NCI-H460 (cell line): ENCODE results near the gene TSSK3. TPM values are rescaled to one million over a fixed set of nuclear protein-coding genes. Genes with fewer than 3 reads are reported as not detected.
A peak's percentile ranks its signal among the peaks of the same experiment; 100 is the strongest.
"Not testable (repeated sequence)": the region's sequence is repeated elsewhere in the genome, so short reads cannot be mapped to it uniquely, and the experiment has no call there.

Experiments
- DNase-seq: peaks from one replicate; pipeline ENCODE4 v3.0.0-alpha.2; 2016; ENCODE audit warnings: low read depth; ENCODE audit errors: extremely low read depth
- total RNA-seq: library from RNA; depleted of rRNA; stranded (reverse); fragments of >200 nt; shearing (Covaris generic); gene quantifications from 2 replicates; pipeline ENCODE4 v1.2.3, GENCODE V29; 2014

TSSK3 gene
- total RNA-seq, 1 experiment from 2014 or later, result 0.57 TPM

DNA sequence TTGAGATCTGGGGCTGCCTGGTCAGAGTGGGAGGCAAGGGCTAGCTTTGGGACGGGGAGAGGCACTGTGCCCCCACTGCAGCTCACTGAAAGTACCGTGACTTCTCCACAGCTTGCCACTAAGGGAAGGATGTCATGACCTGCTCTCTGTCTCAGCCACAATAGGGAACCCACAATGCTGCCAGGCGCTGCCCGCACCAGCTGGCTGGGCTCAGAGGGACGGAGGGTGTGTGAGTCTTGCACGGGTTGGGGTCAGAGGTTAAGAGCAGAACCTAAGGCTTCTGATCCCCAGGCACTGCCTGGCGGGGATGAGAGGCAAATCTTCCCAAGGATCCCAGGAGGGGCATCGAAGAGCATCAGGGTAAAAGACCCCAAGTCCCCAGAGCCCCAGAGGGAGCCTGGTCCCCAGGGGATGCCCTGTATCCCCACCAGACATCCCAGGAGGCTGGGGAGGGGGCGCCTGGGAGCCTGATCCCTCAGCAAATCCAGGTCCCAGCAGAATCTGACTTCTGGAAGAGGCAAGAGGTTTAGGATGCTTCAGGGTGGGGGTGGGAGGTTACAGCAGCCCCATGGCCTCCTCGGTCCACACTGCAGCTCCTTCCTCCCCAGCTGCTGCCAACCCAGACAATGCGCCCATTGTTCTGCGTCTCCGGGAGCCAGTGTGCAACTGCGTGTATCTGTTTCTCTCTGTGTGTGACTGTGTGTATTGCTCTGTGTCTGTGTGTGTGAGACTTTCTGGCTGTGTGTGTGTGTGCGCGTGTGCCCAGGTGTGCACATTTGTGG lies 24.3 kb upstream of the TSSK3 start:
- DNase-seq, result no peak

DNA sequence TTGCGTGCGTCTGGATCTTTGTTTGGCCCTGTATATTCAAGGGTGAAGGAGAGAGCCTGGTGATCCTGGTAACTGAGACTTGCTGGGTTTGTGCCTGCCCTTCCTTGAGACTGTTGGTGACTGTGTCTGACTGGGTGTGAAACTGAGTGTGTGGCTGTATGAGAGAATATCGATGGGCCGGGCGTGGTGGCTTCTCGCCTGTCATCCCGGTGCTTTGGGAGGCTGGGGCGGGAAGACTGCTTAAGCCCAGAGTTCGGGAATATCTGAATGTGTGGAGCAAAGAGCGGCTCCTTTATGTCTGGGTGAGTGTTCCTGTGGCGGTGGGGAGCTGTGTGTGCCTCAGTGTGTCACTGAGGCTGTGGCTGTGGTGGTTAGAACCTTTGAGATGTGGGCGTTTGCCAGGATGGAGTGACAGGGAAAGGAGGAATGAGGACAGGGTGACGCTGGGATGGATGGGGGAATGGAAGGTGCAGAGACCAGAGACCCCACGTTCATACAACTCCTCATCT lies 23.6 kb upstream of the TSSK3 start:
- DNase-seq, result no peak

DNA sequence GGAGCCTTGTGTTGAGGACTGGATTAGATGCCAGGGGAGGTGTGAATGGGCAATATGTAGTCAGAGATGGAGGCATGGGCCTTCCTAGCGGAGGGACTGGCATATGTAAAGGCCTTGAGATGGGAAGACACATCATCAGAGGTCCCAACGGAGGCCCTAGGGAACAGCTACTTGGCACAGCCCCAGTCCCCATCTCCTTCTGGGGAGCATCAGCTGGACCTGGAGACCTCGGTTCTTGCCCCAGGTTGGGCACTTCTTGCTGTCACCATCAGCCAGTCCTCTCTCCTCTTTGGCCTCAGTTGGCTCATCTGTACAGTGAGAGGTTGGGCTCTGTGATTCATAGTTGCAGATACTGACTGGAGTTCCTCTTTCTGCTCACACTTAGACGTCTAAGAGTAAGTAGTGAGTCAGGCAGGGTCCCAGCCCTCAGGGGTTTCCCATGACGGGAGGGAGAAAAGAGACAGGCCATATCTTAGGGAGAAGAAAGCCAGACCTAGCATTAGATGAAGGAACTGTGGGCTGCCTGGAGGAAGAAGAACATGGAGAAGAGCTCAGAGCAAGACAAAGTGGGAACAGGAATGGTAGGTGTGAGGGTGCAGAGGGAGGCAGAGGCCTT lies 22.9 kb upstream of the TSSK3 start:
- no peak for DNase-seq

GRCh38 chr1:32341186-32341757 lies 21.1 kb upstream of the TSSK3 start:
- no peak for DNase-seq

DNA sequence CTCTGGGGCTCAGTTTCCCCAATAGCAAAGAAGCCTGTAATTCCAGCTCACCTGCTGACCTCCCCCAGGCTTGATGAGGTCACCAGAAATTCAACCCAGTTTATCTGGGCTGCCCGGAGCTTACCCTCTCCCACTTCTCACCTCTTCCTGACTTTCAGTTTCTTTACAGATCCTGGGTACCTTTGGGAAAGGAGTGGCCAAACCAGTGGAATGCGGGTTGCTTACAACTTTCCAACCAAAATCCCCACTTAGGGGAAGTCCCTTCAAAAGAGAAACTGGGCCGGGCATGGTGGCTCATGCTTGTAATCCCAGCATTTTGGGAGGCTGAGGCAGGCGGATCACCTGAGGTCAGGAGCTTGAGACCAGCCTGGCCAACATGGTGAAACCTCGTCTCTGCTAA lies 20.4 kb upstream of the TSSK3 start:
- DNase-seq, result no peak

- DNase-seq, result no peak
These were observed 19.6 kb upstream of the TSSK3 start for GRCh38 chr1:32342704-32343103.

DNA sequence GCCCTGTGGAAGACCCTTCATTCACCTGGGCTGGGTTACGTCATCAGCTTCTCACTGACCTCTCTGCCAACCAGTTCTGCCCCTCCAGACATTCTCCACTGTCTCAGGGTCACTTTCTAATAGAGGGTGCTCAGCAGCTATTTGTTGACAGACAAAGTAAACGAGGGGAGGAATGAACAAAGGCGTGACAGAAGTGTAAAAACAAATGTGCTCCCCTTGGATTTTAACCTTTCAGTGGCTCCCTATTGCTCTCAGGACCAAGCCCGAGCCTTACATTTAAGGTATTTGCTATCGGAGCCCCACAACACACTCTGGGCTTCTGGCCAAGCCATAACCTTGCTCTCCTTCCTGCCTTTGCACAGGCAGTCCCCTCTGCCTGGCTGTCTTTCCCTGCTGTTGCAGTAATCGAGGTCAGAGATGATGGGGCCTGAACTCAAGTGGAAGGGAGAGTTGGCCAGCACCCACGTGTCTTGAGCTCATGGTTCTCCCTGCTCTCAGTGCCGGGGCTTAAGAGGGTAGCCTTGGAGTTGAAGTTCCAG lies 17.0 kb upstream of the TSSK3 start:
- no peak for DNase-seq

- no peak for DNase-seq
These were observed 15.7 kb upstream of the TSSK3 start for GRCh38 chr1:32346532-32347157.

GRCh38 chr1:32349211-32349708 lies 13.1 kb upstream of the TSSK3 start:
- no peak for DNase-seq

DNA sequence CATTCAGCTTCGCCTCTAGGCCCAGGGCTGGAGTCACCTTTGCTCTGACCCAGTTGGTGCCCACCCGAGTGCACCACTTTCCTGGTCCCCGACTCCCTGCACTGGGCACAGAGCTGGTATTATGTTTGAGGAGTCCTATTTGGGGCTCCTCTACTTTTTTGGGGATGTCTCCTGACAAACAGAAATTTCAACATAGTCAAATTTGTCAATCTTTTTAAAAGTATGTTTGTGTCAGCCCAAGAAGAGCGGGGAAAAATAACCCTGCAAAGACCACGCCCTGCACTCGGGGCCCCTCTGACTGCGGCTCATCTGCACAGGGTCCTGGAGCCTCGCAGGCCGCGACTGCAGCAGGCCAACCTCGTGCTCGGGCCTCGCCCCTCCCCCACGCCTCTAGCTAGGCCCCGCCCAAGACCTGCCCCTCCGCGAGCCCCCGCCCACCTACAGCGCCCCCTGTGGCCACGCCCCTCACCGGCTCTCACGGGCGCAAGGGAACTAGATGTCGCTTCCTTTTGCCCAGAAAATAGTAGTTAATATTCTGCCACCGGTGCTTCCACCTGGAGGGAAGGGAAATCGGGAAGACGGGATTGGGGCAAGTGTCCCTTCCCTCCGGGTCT lies 11.4 kb upstream of the TSSK3 start:
- peak; percentile 47 for DNase-seq

DNA sequence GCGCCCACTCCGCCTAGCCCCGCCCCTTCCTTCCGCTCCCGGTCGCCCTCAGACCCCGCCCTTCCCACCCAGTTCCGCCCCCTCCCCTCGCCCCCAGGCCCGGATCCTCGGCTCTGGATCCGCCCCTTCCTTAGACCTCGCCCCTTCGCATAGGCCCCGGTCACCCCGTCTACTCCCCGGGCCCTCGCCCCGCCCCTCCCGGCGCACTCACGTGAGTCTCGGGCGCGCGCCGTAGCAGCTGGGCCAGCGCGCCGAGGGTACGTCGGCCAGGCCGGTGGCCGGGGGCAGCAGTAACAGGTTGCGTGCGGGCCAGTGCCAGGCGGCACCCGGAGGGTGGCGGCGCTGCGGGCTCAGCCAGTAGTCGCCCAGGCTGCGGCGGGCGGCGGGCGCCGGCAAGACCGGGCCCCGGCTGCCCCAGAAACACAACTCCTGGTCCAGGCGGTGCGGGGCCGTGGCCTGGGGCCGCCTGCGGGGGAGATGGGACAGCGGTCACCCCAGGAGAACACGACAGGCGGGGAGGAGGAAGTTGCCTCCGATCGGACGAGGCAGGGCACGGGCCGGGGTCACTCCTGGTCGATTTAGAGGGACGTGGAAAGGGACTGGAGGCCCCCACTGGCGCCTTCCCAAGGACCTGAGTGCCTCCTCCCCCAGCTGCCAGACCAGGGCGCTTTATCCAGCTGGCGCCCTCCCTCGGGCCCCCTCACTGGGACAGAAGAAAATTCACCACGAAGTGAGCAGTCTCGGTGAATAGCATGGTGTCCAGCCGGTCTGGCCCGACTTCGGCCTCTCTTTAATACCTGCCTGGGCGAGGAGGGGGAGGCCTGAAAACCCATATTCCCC lies 10.7 kb upstream of the TSSK3 start:
- DNase-seq, result peak; percentile 88

GRCh38 chr1:32352239-32352745 lies 10.0 kb upstream of the TSSK3 start:
- DNase-seq, result no peak

GRCh38 chr1:32352831-32353383 lies 9.4 kb upstream of the TSSK3 start:
- no peak for DNase-seq

DNA sequence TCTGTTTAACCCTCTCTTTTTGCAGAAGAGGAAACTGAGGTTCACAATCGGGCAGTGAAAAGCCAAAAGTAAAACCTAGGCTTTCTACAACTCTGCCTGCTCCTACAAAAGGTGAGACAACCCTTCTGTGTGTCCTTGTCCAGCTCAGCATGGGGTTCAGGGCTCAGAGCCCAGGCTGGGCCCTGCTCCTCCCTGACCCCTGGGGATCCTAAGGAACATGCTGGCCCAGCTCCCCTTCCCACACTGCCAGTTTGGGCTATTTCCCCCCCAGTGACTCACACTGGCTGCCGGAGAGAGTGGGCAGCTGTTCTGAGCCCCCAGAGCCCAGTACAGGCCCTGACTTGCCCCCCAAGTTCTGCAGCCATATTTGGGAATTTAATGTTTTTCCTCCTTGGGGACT lies 8.9 kb upstream of the TSSK3 start:
- DNase-seq, result no peak

DNA sequence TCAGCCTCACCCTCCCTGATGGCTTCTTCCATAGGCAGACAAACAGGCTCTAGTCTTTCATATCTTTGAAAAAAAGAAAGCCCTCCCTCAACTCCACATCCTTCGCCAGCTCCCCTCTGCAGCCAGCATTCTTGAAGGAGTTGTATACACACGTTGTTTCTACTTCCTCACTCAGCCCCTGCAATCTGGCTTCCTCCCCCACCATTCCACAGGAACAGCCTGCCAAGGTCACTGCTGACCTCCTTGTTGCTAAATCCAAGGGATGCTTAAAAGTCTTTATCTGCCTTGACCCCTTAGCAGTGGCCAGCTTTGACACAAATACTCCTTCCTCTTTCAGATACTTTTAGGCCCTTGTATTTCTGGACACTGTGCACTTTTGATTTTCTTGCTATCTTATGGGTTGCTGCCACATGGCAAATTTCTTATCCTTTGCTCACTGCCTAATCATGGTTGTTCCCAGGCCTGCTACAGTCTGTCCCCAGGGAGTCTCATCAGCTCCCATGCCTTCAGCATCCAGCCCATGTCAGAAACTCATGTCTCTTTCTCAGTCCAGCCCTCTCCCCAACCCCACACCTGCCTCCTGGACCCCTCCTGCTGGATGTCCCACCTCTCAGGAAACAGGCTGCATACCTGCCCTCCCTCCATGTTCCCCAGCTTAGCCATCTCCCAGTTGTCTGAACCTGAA lies 8.3 kb upstream of the TSSK3 start:
- no peak for DNase-seq

GRCh38 chr1:32355778-32356177 lies 6.6 kb upstream of the TSSK3 start:
- not testable (repeated sequence) for DNase-seq

DNA sequence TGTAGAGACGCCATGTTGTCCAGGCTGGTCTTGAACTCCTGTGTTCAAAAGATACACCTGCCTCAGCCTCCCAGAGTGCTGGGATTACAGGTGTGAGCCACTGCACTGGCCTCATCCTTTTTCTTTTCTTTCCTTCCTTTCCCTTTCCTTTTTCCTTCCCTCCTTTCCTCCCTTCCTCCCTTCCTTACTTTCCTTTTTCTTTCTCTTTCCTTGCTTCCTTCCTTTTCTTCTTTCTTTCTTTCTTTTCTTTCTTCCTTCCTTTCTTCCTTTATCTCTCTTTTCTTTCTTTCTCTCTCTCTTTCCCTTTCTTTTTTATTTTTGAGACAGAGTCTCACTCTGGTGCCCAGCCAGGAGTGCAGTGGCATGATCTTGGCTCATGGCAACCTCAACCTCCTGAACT lies 5.9 kb upstream of the TSSK3 start:
- DNase-seq, result no peak

DNA sequence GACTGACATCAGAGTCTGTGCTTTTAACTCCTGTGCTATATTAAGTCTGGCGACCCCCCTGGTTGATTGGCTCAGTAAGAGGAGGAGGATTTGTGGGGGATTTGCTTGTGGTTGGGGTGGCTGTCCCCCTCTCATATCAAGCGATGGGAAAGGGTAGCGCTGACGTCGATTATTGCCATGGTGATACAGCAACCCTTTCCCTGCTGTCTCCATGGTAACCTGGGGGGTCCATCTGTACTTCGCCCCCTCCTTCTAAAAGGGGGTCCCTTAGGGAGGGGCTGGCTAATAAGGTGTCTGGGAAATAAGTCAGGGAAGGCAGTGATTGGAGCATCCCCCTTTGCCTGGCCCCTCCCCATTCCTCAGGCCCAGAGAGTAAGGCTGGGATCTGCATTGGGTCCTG lies 4.7 kb upstream of the TSSK3 start:
- DNase-seq, result no peak

DNA sequence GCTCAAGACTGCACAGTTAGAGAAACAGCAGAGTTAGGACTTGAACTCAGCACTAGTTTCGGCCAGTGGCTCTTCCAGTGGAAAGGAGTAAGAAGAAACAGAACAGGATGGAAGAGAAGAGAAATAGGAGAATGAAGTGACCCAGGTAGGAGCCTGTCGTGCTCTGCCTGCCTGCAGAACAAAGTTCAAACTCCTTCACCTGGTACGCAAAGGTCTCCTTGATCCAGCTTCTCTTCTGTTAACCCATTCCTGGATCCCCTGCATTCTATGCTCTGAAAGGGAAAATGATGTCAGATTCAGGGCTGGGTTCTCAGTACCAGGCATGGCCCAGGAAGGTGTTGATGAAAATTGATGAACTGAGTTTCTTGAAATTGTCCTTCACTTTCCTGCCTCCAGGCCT lies 3.9 kb upstream of the TSSK3 start:
- DNase-seq, result no peak
